HEK293 (cell line): Measurements from ENCODE around the gene PCBP4.

Experiments
- CTCF ChIA-PET: fragments of 350-600 bp; formaldehyde crosslinking; extraction: SDS; loops from one replicate; lab custom pipeline; 2021; ENCODE audit warnings: antibody characterized with exemption; lab: Yijun Ruan, JAX
- POLR2A ChIA-PET: fragments of 300-600 bp; formaldehyde crosslinking; extraction: SDS; loops from one replicate; lab custom pipeline; 2020; ENCODE audit warnings: antibody characterized with exemption, inconsistent platforms; lab: Yijun Ruan, JAX
- H3K27ac ChIP-seq: fragments of 200-500 bp; sonication (Bioruptor generic); 2 replicates; pipeline ENCODE4 v1.5.1; 2014; ENCODE audit warnings: low read depth, low read length, control low read depth, inconsistent platforms; ENCODE audit errors: extremely low read depth
- H3K36me3 ChIP-seq, 2 experiments: fragments of 200-500 bp in 1 of 2; sonication (Bioruptor generic) in 1 of 2; 1 replicate in 1 of 2; 2 replicates in 1 of 2; pipeline ENCODE4 v1.5.1; 2014 to 2017; ENCODE audit warnings: inconsistent platforms in 2 of 2, low read length in 2 of 2; ENCODE audit not compliant: control insufficient read depth in 2 of 2, insufficient read depth in 1 of 2
- H3K4me1 ChIP-seq: fragments of 200-500 bp; sonication (Bioruptor generic); 2 replicates; pipeline ENCODE4 v1.5.1; 2014; ENCODE audit warnings: mild to moderate bottlenecking, low read length, inconsistent platforms; ENCODE audit not compliant: control insufficient read depth, insufficient read depth
- H3K4me3 ChIP-seq: 2 replicates; pipeline ENCODE4 v1.5.1; 2011; ENCODE audit warnings: low read depth, mild to moderate bottlenecking, control low read depth, low read length, moderate library complexity
- H3K9me3 ChIP-seq: fragments of 200-500 bp; sonication (Bioruptor generic); 2 replicates; pipeline ENCODE4 v1.5.1; 2014; ENCODE audit warnings: low read depth, low read length, inconsistent platforms; ENCODE audit not compliant: control insufficient read depth, insufficient read depth
- EGR2 ChIP-seq: fragments of 450-650 bp; formaldehyde crosslinking; IDR thresholded peaks from 2 replicates; pipeline ENCODE4 v1.5.1; 2016; ENCODE audit warnings: low read depth, missing biosample characterization, missing genetic modification characterization
- GLIS1 ChIP-seq: fragments of 450-650 bp; formaldehyde crosslinking; IDR thresholded peaks from 2 replicates; pipeline ENCODE4 v1.5.1; 2016; ENCODE audit warnings: missing biosample characterization, missing genetic modification characterization
- GLIS2 ChIP-seq: fragments of 450-650 bp; formaldehyde crosslinking; IDR thresholded peaks from 2 replicates; pipeline ENCODE4 v1.5.1; 2016; ENCODE audit warnings: missing biosample characterization, missing genetic modification characterization
- HOXC10 ChIP-seq: sonication (generic); formaldehyde crosslinking; IDR thresholded peaks from 2 replicates; pipeline ENCODE4 v1.8.1; 2023; ENCODE audit warnings: mild to moderate bottlenecking, missing genetic modification reagents
- HOXD13 ChIP-seq: sonication (generic); formaldehyde crosslinking; IDR thresholded peaks from 2 replicates; pipeline ENCODE4 v1.8.0; 2022; ENCODE audit warnings: missing genetic modification reagents, borderline replicate concordance
- KLF8 ChIP-seq: fragments of 450-650 bp; formaldehyde crosslinking; IDR thresholded peaks from 2 replicates; pipeline ENCODE4 v1.5.1; 2016; ENCODE audit warnings: missing biosample characterization, missing genetic modification characterization
- KLF9 ChIP-seq: fragments of 450-650 bp; formaldehyde crosslinking; IDR thresholded peaks from 2 replicates; pipeline ENCODE4 v1.5.1; 2016; ENCODE audit warnings: missing biosample characterization, missing genetic modification characterization, low read depth
- PRDM1 ChIP-seq: fragments of 450-650 bp; formaldehyde crosslinking; IDR thresholded peaks from 2 replicates; pipeline ENCODE4; 2016; ENCODE audit warnings: missing biosample characterization, missing genetic modification characterization
- SCRT1 ChIP-seq: fragments of 450-650 bp; formaldehyde crosslinking; IDR thresholded peaks from 2 replicates; pipeline ENCODE4 v1.5.1; 2016; ENCODE audit warnings: missing biosample characterization, missing genetic modification characterization, borderline replicate concordance
- SETDB1 ChIP-seq: IDR thresholded peaks from one replicate; pipeline ENCODE4 v1.6.1; 2017; ENCODE audit warnings: mild to moderate bottlenecking, low read length, moderate library complexity, mixed read lengths; ENCODE audit not compliant: insufficient read length
- SP3 ChIP-seq: fragments of 450-650 bp; formaldehyde crosslinking; IDR thresholded peaks from 2 replicates; pipeline ENCODE4 v1.5.1; 2016; ENCODE audit warnings: missing biosample characterization, missing genetic modification characterization
- ZBTB48 ChIP-seq: fragments of 450-650 bp; formaldehyde crosslinking; IDR thresholded peaks from 2 replicates; pipeline ENCODE4 v1.5.1; 2016; ENCODE audit warnings: missing biosample characterization, missing genetic modification characterization
- ZNF2 ChIP-seq: fragments of 450-650 bp; formaldehyde crosslinking; IDR thresholded peaks from 2 replicates; pipeline ENCODE4 v1.5.1; 2016; ENCODE audit warnings: missing biosample characterization, missing genetic modification characterization
- ZNF214 ChIP-seq: fragments of 450-650 bp; formaldehyde crosslinking; IDR thresholded peaks from 2 replicates; pipeline ENCODE4 v1.5.1; 2017; ENCODE audit warnings: missing biosample characterization, mild to moderate bottlenecking, missing genetic modification characterization, borderline replicate concordance
- ZNF24 ChIP-seq: fragments of 450-650 bp; formaldehyde crosslinking; IDR thresholded peaks from 2 replicates; pipeline ENCODE4 v1.5.1; 2016; ENCODE audit warnings: missing biosample characterization, missing genetic modification characterization
- ZNF335 ChIP-seq: fragments of 450-650 bp; formaldehyde crosslinking; conservative IDR thresholded peaks from 2 replicates; pipeline ENCODE4 v1.5.1; 2016; ENCODE audit warnings: missing biosample characterization, missing genetic modification characterization
- ZNF366 ChIP-seq: fragments of 450-650 bp; formaldehyde crosslinking; conservative IDR thresholded peaks from 2 replicates; pipeline ENCODE4 v1.5.1; 2016; ENCODE audit warnings: missing biosample characterization, missing genetic modification characterization
- ZNF37A ChIP-seq: fragments of 450-650 bp; IDR thresholded peaks from 2 replicates; pipeline ENCODE4 v1.5.1; 2018; ENCODE audit warnings: missing biosample characterization, missing genetic modification characterization
- ZNF473 ChIP-seq: fragments of 450-650 bp; formaldehyde crosslinking; IDR thresholded peaks from 2 replicates; pipeline ENCODE4 v1.5.1; 2017; ENCODE audit warnings: missing biosample characterization, missing genetic modification characterization
- ZNF558 ChIP-seq: fragments of 450-650 bp; formaldehyde crosslinking; IDR thresholded peaks from 2 replicates; pipeline ENCODE4 v1.5.1; 2016; ENCODE audit warnings: missing biosample characterization, missing genetic modification characterization
- ZNF561 ChIP-seq: fragments of 450-650 bp; IDR thresholded peaks from 2 replicates; pipeline ENCODE4 v1.5.1; 2018; ENCODE audit warnings: missing biosample characterization, missing genetic modification characterization, borderline replicate concordance
- ZNF610 ChIP-seq: fragments of 450-650 bp; formaldehyde crosslinking; IDR thresholded peaks from 2 replicates; pipeline ENCODE4 v1.5.1; 2016; ENCODE audit warnings: missing biosample characterization, missing genetic modification characterization, borderline replicate concordance
- ZSCAN23 ChIP-seq: fragments of 450-650 bp; formaldehyde crosslinking; IDR thresholded peaks from 2 replicates; pipeline ENCODE4 v1.5.1; 2016; ENCODE audit warnings: missing biosample characterization, missing genetic modification characterization
- TF ChIP-seq, protein P1 (sequence below): fragments of 450-650 bp; formaldehyde crosslinking; IDR thresholded peaks from 2 replicates; pipeline ENCODE4 v1.5.1; 2016; ENCODE audit warnings: missing biosample characterization, missing genetic modification characterization
- TF ChIP-seq, protein P2 (sequence below): fragments of 450-650 bp; formaldehyde crosslinking; IDR thresholded peaks from 2 replicates; pipeline ENCODE4 v1.5.1; 2016; ENCODE audit warnings: missing biosample characterization, missing genetic modification characterization
- TF ChIP-seq, protein P3 (sequence below): IDR thresholded peaks from 2 replicates; pipeline ENCODE4 v1.6.1; 2011; ENCODE audit warnings: mild to moderate bottlenecking, low read depth, low read length, borderline replicate concordance
- TF ChIP-seq, protein P4 (sequence below): fragments of 450-650 bp; formaldehyde crosslinking; IDR thresholded peaks from 2 replicates; pipeline ENCODE4 v1.5.1; 2016; ENCODE audit warnings: missing biosample characterization, missing genetic modification characterization
- TF ChIP-seq, protein P5 (sequence below): fragments of 450-650 bp; formaldehyde crosslinking; IDR thresholded peaks from 2 replicates; pipeline ENCODE4 v1.5.1; 2016; ENCODE audit warnings: missing biosample characterization, missing genetic modification characterization

PCBP4 gene

DNA sequence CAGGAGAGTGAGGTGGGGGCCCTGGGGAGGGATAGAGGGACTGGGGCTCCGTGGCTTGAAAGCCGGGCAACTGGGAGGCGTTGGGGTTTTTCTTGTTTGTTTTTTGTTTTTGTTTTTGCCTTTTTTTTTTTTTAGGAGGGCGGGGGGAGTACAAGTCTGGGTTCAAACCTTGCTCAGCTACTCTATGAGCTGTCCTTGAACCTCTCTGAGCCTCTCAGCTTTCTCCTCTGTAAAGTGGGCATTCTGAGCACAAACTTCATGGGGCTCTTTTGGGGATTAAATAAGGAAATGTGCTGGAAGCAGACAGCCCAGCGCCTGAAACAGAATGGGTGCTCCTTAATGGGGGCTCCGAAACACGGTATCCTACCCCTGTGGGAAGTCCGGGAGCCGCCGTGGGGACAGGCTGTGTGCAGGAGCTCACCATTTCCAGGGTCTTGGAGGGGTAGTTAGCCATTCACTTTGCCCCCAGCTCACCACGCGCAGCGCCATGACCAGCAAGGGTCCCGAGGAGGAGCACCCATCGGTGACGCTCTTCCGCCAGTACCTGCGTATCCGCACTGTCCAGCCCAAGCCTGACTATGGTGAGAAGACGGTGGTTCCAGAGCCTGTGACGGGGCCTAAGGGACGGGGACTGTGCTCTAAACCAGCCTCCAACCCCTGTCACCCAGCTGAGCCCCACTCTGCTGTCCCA is 16.5 kb upstream of the PCBP4 start (continued):
- TF ChIP-seq, protein P1, sequence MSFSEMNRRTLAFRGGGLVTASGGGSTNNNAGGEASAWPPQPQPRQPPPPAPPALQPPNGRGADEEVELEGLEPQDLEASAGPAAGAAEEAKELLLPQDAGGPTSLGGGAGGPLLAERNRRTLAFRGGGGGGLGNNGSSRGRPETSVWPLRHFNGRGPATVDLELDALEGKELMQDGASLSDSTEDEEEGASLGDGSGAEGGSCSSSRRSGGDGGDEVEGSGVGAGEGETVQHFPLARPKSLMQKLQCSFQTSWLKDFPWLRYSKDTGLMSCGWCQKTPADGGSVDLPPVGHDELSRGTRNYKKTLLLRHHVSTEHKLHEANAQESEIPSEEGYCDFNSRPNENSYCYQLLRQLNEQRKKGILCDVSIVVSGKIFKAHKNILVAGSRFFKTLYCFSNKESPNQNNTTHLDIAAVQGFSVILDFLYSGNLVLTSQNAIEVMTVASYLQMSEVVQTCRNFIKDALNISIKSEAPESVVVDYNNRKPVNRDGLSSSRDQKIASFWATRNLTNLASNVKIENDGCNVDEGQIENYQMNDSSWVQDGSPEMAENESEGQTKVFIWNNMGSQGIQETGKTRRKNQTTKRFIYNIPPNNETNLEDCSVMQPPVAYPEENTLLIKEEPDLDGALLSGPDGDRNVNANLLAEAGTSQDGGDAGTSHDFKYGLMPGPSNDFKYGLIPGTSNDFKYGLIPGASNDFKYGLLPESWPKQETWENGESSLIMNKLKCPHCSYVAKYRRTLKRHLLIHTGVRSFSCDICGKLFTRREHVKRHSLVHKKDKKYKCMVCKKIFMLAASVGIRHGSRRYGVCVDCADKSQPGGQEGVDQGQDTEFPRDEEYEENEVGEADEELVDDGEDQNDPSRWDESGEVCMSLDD (tag by site-specific recombination): no peak
- TF ChIP-seq, protein P2, sequence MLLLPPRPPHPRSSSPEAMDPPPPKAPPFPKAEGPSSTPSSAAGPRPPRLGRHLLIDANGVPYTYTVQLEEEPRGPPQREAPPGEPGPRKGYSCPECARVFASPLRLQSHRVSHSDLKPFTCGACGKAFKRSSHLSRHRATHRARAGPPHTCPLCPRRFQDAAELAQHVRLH: no peak
- TF ChIP-seq ZNF2 (tag by site-specific recombination): no peak
- TF ChIP-seq, protein P3, sequence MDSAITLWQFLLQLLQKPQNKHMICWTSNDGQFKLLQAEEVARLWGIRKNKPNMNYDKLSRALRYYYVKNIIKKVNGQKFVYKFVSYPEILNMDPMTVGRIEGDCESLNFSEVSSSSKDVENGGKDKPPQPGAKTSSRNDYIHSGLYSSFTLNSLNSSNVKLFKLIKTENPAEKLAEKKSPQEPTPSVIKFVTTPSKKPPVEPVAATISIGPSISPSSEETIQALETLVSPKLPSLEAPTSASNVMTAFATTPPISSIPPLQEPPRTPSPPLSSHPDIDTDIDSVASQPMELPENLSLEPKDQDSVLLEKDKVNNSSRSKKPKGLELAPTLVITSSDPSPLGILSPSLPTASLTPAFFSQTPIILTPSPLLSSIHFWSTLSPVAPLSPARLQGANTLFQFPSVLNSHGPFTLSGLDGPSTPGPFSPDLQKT: no peak

DNA sequence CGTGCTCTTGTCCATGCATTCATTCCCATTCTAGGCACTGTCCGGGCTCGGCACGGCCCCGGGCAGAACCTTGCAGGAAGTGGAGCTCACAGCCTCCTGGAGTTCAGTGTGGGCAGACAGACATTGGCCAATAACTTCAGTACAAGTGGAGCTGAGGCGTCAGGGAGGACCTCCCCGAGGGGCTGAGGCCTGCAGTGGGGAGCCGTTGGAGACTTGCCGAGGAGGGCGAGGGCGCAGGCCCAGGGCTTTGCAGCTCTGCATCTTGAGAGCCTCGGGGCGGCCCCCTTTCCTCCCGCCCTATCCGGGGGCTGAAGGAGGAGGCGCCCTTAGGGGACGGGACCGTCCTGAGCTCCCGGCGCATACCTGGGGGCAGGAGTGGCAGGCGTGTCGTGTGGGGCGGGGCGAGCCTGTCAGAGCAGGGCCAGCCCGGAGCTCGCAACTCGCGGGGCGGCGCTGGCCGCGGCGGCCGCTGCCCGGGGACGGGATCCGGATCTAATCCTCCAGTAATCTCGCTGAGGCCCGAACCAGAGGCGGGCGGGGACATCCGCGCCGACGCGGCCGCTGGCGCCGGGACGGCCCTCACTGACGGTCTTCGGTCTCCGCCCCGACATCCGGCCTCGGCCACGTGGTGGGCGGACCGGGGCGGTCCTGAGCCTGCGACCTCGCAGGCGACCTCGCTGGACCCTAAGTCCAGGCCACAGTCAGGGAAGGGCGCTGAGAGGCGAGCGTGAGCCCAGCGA is 15.8 kb upstream of the PCBP4 start, which contains the start of gene ACY1:
Gene ACY1 (plus strand): TSS at position 698 of the 740 bp plus-strand sequence. CDS start 530 bp downstream, outside the sequence.
- H3K9me3 ChIP-seq: no peaks in the 10 kb centered on the region
- ChIA-PET POLR2A (interaction anchor here (0.5 to 3.6 kb wide), 12 partner anchors 9 to 296 kb away, joined by 3 to 47 read pairs (median 6); partner anchors contain the start of genes ABHD14A, ABHD14B, PARP3 and PCBP4), CTCF (interaction anchor here (0.6 to 3.0 kb wide), 7 partner anchors 9 to 430 kb away, joined by 3 to 38 read pairs (median 5); partner anchors contain the start of genes ABHD14A, ABHD14B and RRP9)
- peaks cover 0 to 8% of the 10 kb centered on the region in 2 experiments; a peak in 1 of 3 replicates for H3K36me3 ChIP-seq
- peak within 1 kb of the TSS; percentile 60; the same call in 1 of the 2 replicates for H3K27ac ChIP-seq
- no peaks in the 10 kb centered on the region for H3K4me1 ChIP-seq
- H3K4me3 ChIP-seq: peak within 1 kb of the TSS; percentile 41
- TF ChIP-seq SETDB1 (no peak), ZNF24 (tag by site-specific recombination) (no peak), HOXD13 (no peak), ZNF37A (no peak), ZNF610 (tag by site-specific recombination) (no peak), KLF8 (tag by site-specific recombination) (peak; percentile 84), ZNF473 (no peak), ZSCAN23 (tag by site-specific recombination) (no peak), ZNF561 (tag by site-specific recombination) (0 out of 2 replicates have a peak, but pooled peaks have one; percentile 40), GLIS2 (tag by site-specific recombination) (peak; percentile 84), PRDM1 (no peak), ZBTB48 (tag by site-specific recombination) (no peak; the same call in 1 of the 2 replicates), HOXC10 (no peak), GLIS1 (tag by site-specific recombination) (peak; percentile 88), KLF9 (tag by site-specific recombination) (peak; percentile 44; the same call in 1 of the 2 replicates), EGR2 (peak; percentile 29), ZNF558 (tag by site-specific recombination) (no peak), ZNF214 (tag by site-specific recombination) (no peak), SCRT1 (tag by site-specific recombination) (no peak), SP3 (tag by site-specific recombination) (peak; percentile 85), ZNF335 (tag by site-specific recombination) (peak; percentile 54; the same call in 1 of the 2 replicates), ZNF366 (0 out of 2 replicates have a peak, but pooled peaks have one; percentile 11)
- TF ChIP-seq, protein P4, sequence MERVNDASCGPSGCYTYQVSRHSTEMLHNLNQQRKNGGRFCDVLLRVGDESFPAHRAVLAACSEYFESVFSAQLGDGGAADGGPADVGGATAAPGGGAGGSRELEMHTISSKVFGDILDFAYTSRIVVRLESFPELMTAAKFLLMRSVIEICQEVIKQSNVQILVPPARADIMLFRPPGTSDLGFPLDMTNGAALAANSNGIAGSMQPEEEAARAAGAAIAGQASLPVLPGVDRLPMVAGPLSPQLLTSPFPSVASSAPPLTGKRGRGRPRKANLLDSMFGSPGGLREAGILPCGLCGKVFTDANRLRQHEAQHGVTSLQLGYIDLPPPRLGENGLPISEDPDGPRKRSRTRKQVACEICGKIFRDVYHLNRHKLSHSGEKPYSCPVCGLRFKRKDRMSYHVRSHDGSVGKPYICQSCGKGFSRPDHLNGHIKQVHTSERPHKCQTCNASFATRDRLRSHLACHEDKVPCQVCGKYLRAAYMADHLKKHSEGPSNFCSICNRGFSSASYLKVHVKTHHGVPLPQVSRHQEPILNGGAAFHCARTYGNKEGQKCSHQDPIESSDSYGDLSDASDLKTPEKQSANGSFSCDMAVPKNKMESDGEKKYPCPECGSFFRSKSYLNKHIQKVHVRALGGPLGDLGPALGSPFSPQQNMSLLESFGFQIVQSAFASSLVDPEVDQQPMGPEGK (tag by site-specific recombination): peak; percentile 62
- TF ChIP-seq, protein P5, sequence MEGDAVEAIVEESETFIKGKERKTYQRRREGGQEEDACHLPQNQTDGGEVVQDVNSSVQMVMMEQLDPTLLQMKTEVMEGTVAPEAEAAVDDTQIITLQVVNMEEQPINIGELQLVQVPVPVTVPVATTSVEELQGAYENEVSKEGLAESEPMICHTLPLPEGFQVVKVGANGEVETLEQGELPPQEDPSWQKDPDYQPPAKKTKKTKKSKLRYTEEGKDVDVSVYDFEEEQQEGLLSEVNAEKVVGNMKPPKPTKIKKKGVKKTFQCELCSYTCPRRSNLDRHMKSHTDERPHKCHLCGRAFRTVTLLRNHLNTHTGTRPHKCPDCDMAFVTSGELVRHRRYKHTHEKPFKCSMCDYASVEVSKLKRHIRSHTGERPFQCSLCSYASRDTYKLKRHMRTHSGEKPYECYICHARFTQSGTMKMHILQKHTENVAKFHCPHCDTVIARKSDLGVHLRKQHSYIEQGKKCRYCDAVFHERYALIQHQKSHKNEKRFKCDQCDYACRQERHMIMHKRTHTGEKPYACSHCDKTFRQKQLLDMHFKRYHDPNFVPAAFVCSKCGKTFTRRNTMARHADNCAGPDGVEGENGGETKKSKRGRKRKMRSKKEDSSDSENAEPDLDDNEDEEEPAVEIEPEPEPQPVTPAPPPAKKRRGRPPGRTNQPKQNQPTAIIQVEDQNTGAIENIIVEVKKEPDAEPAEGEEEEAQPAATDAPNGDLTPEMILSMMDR (tag by site-specific recombination): no peak; the same call in none of the 2 replicates
